GM06990 (cell line): ENCODE measurements around the gene TYW1B.
"Not testable (repeated sequence)": the region's sequence is repeated elsewhere in the genome, so short reads cannot be mapped to it uniquely, and the experiment has no call there.

ENCODE experiments used
- DNase-seq: peaks from one replicate; pipeline ENCODE4 v3.0.0-alpha.2; 2011; ENCODE audit not compliant: insufficient read length; ENCODE audit errors: extremely low read depth
- H3K27me3 ChIP-seq: replicated peaks from 2 replicates; pipeline ENCODE4 v1.6.0; 2011; ENCODE audit warnings: low read length; ENCODE audit not compliant: control insufficient read depth, insufficient read depth
- H3K36me3 ChIP-seq: 2 replicates; pipeline ENCODE4 v1.5.1; 2011; ENCODE audit warnings: low read length; ENCODE audit not compliant: control insufficient read depth, insufficient read depth
- H3K4me3 ChIP-seq: replicated peaks from 2 replicates; pipeline ENCODE4 v1.5.1; 2011; ENCODE audit warnings: low read depth, mild to moderate bottlenecking, control low read depth, low read length
- CTCF ChIP-seq: IDR thresholded peaks from 2 replicates; pipeline ENCODE4 v1.5.1; 2011; ENCODE audit warnings: low read length, control low read depth, mild to moderate bottlenecking, inconsistent platforms; ENCODE audit not compliant: insufficient read depth, poor library complexity, severe bottlenecking

The TYW1B gene

GRCh38 chr7:72704894-72705293, 123.1 kb downstream of the TYW1B start:
- Histone ChIP-seq H3K4me3 (no peak overlapping the region), H3K27me3 (no peaks in the 10 kb centered on the region), H3K36me3 (no peaks in the 10 kb centered on the region)
- DNase-seq: no peak
- TF ChIP-seq CTCF: no peak

GRCh38 chr7:72700548-72700947, 127.5 kb downstream of the TYW1B start:
- DNase-seq, H3K4me3 ChIP-seq, H3K27me3 ChIP-seq, H3K36me3 ChIP-seq: not testable (repeated sequence)

GRCh38 chr7:72697066-72697465, 130.9 kb downstream of the TYW1B start:
- not testable (repeated sequence) for H3K36me3 ChIP-seq, DNase-seq, H3K27me3 ChIP-seq, H3K4me3 ChIP-seq

GRCh38 chr7:72696643-72697042, 131.4 kb downstream of the TYW1B start:
- not testable (repeated sequence) for H3K36me3 ChIP-seq, DNase-seq, H3K4me3 ChIP-seq, H3K27me3 ChIP-seq

- not testable (repeated sequence) for H3K4me3 ChIP-seq, DNase-seq, H3K36me3 ChIP-seq, H3K27me3 ChIP-seq
Observed at GRCh38 chr7:72695482-72695881, 132.5 kb downstream of the TYW1B start.

- not testable (repeated sequence) for H3K4me3 ChIP-seq, H3K36me3 ChIP-seq, H3K27me3 ChIP-seq, DNase-seq
Observed at GRCh38 chr7:72691442-72691841, 136.6 kb downstream of the TYW1B start.

- H3K27me3 ChIP-seq, H3K36me3 ChIP-seq, DNase-seq, H3K4me3 ChIP-seq: not testable (repeated sequence)
Observed at GRCh38 chr7:72690177-72690576, 137.8 kb downstream of the TYW1B start.

- H3K4me3 ChIP-seq, H3K36me3 ChIP-seq, H3K27me3 ChIP-seq, DNase-seq: not testable (repeated sequence)
Observed at GRCh38 chr7:72689344-72689743, 138.7 kb downstream of the TYW1B start.

- DNase-seq, H3K36me3 ChIP-seq, H3K27me3 ChIP-seq, H3K4me3 ChIP-seq: not testable (repeated sequence)
Observed at GRCh38 chr7:72681211-72681610, 146.8 kb downstream of the TYW1B start.

GRCh38 chr7:72676880-72677279, 151.1 kb downstream of the TYW1B start:
- not testable (repeated sequence) for H3K36me3 ChIP-seq, DNase-seq, H3K4me3 ChIP-seq

GRCh38 chr7:72676086-72676690, 151.8 kb downstream of the TYW1B start:
- H3K27me3 ChIP-seq, DNase-seq, H3K4me3 ChIP-seq, H3K36me3 ChIP-seq: not testable (repeated sequence)

More at GRCh38 chr7:72676880-72677279, 151.1 kb downstream of the TYW1B start:
- not testable (repeated sequence) for H3K27me3 ChIP-seq

GRCh38 chr7:72675686-72676085, 152.3 kb downstream of the TYW1B start:
- H3K27me3 ChIP-seq, H3K36me3 ChIP-seq, DNase-seq, H3K4me3 ChIP-seq: not testable (repeated sequence)
